ENCODE measurements around the gene STARD6.
"Not testable (repeated sequence)": the region's sequence is repeated elsewhere in the genome, so short reads cannot be mapped to it uniquely, and the experiment has no call there.

Gene STARD6

GRCh38 chr18:54357660-54358494 is at the start of gene STARD6, which contains the start of gene C18orf54:
Gene STARD6, minus strand, starts transcription at chr18:54357858. Its CDS starts 3,285 bp downstream, at chr18:54354573.
Gene C18orf54, plus strand, starts transcription at chr18:54357906. Its CDS starts 2,667 bp downstream, at chr18:54360573.
- in situ Hi-C loops (cut with HindIII; ENCODE audit: low pct_unique_long_range_greater_than_20kb, low sequenced_read_pairs), result no loop called here
- no peak for TF ChIP-seq JUND (IDR thresholded peaks at IDR 0.05; ENCODE audit: low read depth)
- DNase-seq (ENCODE audit: low read depth in 1 of 2, low spot score in 1 of 2), result peak; percentile 70 to 88

GRCh38 chr18:54405290-54405689 is 47.6 kb upstream of the STARD6 start:
- no peak for DNase-seq (ENCODE audit: low read depth in 1 of 2, low spot score in 1 of 2)
- no peak for TF ChIP-seq JUND (IDR thresholded peaks at IDR 0.05; ENCODE audit: low read depth)
- in situ Hi-C loops (cut with HindIII; ENCODE audit: low pct_unique_long_range_greater_than_20kb, low sequenced_read_pairs), result no loop called here

GRCh38 chr18:54396760-54397159 is 39.1 kb upstream of the STARD6 start:
- no peak for TF ChIP-seq JUND (IDR thresholded peaks at IDR 0.05; ENCODE audit: low read depth)
- DNase-seq (ENCODE audit: low read depth in 1 of 2, low spot score in 1 of 2), result no peak
- in situ Hi-C loops (cut with HindIII; ENCODE audit: low pct_unique_long_range_greater_than_20kb, low sequenced_read_pairs), result no loop called here

GRCh38 chr18:54393648-54394294 is 36.1 kb upstream of the STARD6 start:
- no peak for TF ChIP-seq JUND (IDR thresholded peaks at IDR 0.05; ENCODE audit: low read depth)
- in situ Hi-C loops (cut with HindIII; ENCODE audit: low pct_unique_long_range_greater_than_20kb, low sequenced_read_pairs), result no loop called here
- no peak for DNase-seq (ENCODE audit: low read depth in 1 of 2, low spot score in 1 of 2)

- in situ Hi-C loops (cut with HindIII; ENCODE audit: low pct_unique_long_range_greater_than_20kb, low sequenced_read_pairs), result no loop called here
- no peak for TF ChIP-seq JUND (IDR thresholded peaks at IDR 0.05; ENCODE audit: low read depth)
- peak; percentile 4 to 66 for DNase-seq (ENCODE audit: low read depth in 1 of 2, low spot score in 1 of 2)
These were observed 34.9 kb upstream of the STARD6 start for GRCh38 chr18:54392543-54393023.

- no peak for DNase-seq (ENCODE audit: low read depth in 1 of 2, low spot score in 1 of 2)
- in situ Hi-C loops (cut with HindIII; ENCODE audit: low pct_unique_long_range_greater_than_20kb, low sequenced_read_pairs), result no loop called here
- no peak for TF ChIP-seq JUND (IDR thresholded peaks at IDR 0.05; ENCODE audit: low read depth)
These were observed 33.2 kb upstream of the STARD6 start for GRCh38 chr18:54390838-54391237.

GRCh38 chr18:54389143-54389505 is 31.5 kb upstream of the STARD6 start:
- no peak for DNase-seq (ENCODE audit: low read depth in 1 of 2, low spot score in 1 of 2)
- in situ Hi-C loops (cut with HindIII; ENCODE audit: low pct_unique_long_range_greater_than_20kb, low sequenced_read_pairs), result no loop called here
- TF ChIP-seq JUND (IDR thresholded peaks at IDR 0.05; ENCODE audit: low read depth), result no peak

GRCh38 chr18:54388203-54389142 is 30.8 kb upstream of the STARD6 start:
- TF ChIP-seq JUND (IDR thresholded peaks at IDR 0.05; ENCODE audit: low read depth), result peak; percentile 77
- in situ Hi-C loops (cut with HindIII; ENCODE audit: low pct_unique_long_range_greater_than_20kb, low sequenced_read_pairs), result no loop called here
- DNase-seq (ENCODE audit: low read depth in 1 of 2, low spot score in 1 of 2), result peak; percentile 4 to 76

GRCh38 chr18:54387631-54388030 is 30.0 kb upstream of the STARD6 start:
- no peak for TF ChIP-seq JUND (IDR thresholded peaks at IDR 0.05; ENCODE audit: low read depth)
- in situ Hi-C loops (cut with HindIII; ENCODE audit: low pct_unique_long_range_greater_than_20kb, low sequenced_read_pairs), result no loop called here

GRCh38 chr18:54386800-54387495 is 29.3 kb upstream of the STARD6 start:
- DNase-seq (ENCODE audit: low read depth in 1 of 2, low spot score in 1 of 2); in situ Hi-C loops (cut with HindIII; ENCODE audit: low pct_unique_long_range_greater_than_20kb, low sequenced_read_pairs): not testable (repeated sequence)

More at GRCh38 chr18:54387631-54388030, 30.0 kb upstream of the STARD6 start:
- DNase-seq (ENCODE audit: low read depth in 1 of 2, low spot score in 1 of 2), result peak in 1 of 2 experiments; percentile 6

- in situ Hi-C loops (cut with HindIII; ENCODE audit: low pct_unique_long_range_greater_than_20kb, low sequenced_read_pairs), result no loop called here
- DNase-seq (ENCODE audit: low read depth in 1 of 2, low spot score in 1 of 2), result no peak
- TF ChIP-seq JUND (IDR thresholded peaks at IDR 0.05; ENCODE audit: low read depth), result no peak
These were observed 28.4 kb upstream of the STARD6 start for GRCh38 chr18:54386043-54386442.
